ENCODE results near the gene RPS6KA4.

DNA sequence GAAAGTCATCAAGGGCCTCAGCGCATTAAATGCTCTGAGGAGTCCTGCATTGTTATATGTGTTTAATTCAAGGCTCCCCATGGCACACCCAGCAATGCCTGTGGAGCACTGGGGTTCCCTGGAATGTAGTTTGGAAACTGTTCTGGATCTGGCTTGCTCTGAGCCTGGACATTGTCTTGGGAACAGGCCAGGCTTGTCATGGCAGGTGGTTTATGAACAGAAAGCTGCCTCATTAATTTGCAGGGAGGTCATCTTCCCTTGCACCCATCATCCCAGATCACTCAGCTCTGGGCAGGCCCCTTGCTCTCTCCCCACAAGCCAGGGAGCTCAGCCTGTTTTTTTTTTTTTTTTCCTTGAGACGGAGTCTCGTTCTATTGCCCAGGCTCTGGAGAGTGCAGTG lies 32.9 kb downstream of the RPS6KA4 start:
- no peak for TF ChIP-seq POLR2A (IDR thresholded peaks at IDR 0.05; ENCODE audit: low read depth)
- TF ChIP-seq EP300 (IDR thresholded peaks at IDR 0.05), result no peak

Data from esophagus muscularis mucosa (tissue), 2 donors.